Neural cell (in vitro differentiated cells): ENCODE data around the gene TRPM2. TPM values are rescaled to one million over a fixed set of nuclear protein-coding genes. Genes with fewer than 3 reads are reported as not detected.

Source experiments
- H2AFZ ChIP-seq: fragments of 200-600, 300-800 bp; sonication (generic), shearing (Covaris generic); 2 replicates; pipeline ENCODE4 v1.6.0; 2014; ENCODE audit warnings: low read depth, mild to moderate bottlenecking, antibody characterized with exemption, low read length, moderate library complexity
- H3F3A ChIP-seq: fragments of 200-600 bp; shearing (Covaris generic); 2 replicates; pipeline ENCODE4 v1.6.1; 2016; ENCODE audit warnings: mild to moderate bottlenecking, moderate library complexity, mixed read lengths, antibody characterized with exemption, low read length; ENCODE audit not compliant: insufficient read depth, poor library complexity, severe bottlenecking
- H3K27ac ChIP-seq: fragments of 200-600, 300-800 bp; sonication (generic), shearing (Covaris generic); 2 replicates; pipeline ENCODE4 v1.5.1; 2014; ENCODE audit warnings: mild to moderate bottlenecking, low read length, moderate library complexity
- H3K27me3 ChIP-seq: fragments of 300-800, 200-600 bp; sonication (generic), shearing (Covaris generic); 2 replicates; pipeline ENCODE4 v1.6.0; 2014; ENCODE audit warnings: mild to moderate bottlenecking, low read depth, low read length, moderate library complexity; ENCODE audit not compliant: insufficient read depth
- H3K36me3 ChIP-seq: fragments of 300-800, 200-600 bp; sonication (generic), shearing (Covaris generic); 2 replicates; pipeline ENCODE4 v1.5.1; 2014; ENCODE audit warnings: mild to moderate bottlenecking, antibody characterized with exemption, low read length, moderate library complexity; ENCODE audit not compliant: insufficient read depth
- H3K4me2 ChIP-seq: fragments of 300-800, 200-600 bp; sonication (generic), shearing (Covaris generic); 2 replicates; pipeline ENCODE4 v1.6.0; 2014; ENCODE audit warnings: mild to moderate bottlenecking, low read length
- H3K4me3 ChIP-seq: fragments of 300-800, 200-600 bp; sonication (generic), shearing (Covaris generic); 2 replicates; pipeline ENCODE4 v1.5.1; 2014; ENCODE audit warnings: mild to moderate bottlenecking, low read length, moderate library complexity
- H3K79me2 ChIP-seq: fragments of 200-600 bp; shearing (Covaris generic); replicated peaks from 2 replicates; pipeline ENCODE4 v1.6.0; 2014; ENCODE audit warnings: mild to moderate bottlenecking, low read length, moderate library complexity; ENCODE audit not compliant: insufficient read depth
- H3K9ac ChIP-seq: fragments of 300-800, 200-600 bp; sonication (generic), shearing (Covaris generic); 2 replicates; pipeline ENCODE4 v1.6.1; 2016; ENCODE audit warnings: mild to moderate bottlenecking, low read length, mixed read lengths
- H3K9me2 ChIP-seq: fragments of 200-600 bp; shearing (Covaris generic); 2 replicates; pipeline ENCODE4 v1.6.1; 2016; ENCODE audit warnings: mild to moderate bottlenecking, low read length, mixed read lengths; ENCODE audit not compliant: insufficient read depth
- H3K9me3 ChIP-seq: fragments of 200-600, 300-800 bp; sonication (generic), shearing (Covaris generic); 2 replicates; pipeline ENCODE4 v1.6.1; 2016; ENCODE audit warnings: mild to moderate bottlenecking, mixed run types, low read length, moderate library complexity, mixed read lengths
- H4K20me1 ChIP-seq: fragments of 200-600 bp; shearing (Covaris generic); 2 replicates; pipeline ENCODE4 v1.6.1; 2016; ENCODE audit warnings: mild to moderate bottlenecking, mixed run types; ENCODE audit not compliant: insufficient read depth
- CTCF ChIP-seq: fragments of 450-650 bp; IDR thresholded peaks from 2 replicates; pipeline ENCODE4 v1.5.1; 2014; ENCODE audit warnings: antibody characterized with exemption, mild to moderate bottlenecking, moderate library complexity; ENCODE audit not compliant: poor library complexity, severe bottlenecking
- EP300 ChIP-seq: fragments of 450-650 bp; conservative IDR thresholded peaks from 2 replicates; pipeline ENCODE4 v1.6.1; 2014; ENCODE audit warnings: antibody characterized with exemption, mild to moderate bottlenecking, moderate library complexity; ENCODE audit not compliant: poor library complexity, severe bottlenecking
- EZH2 ChIP-seq: fragments of 200-600, 300-800 bp; shearing (Covaris generic), sonication (generic); IDR thresholded peaks from 2 replicates; pipeline ENCODE4 v1.6.1; 2014; ENCODE audit warnings: antibody characterized with exemption, low read length, borderline replicate concordance, mild to moderate bottlenecking; ENCODE audit not compliant: insufficient read depth, poor library complexity, severe bottlenecking
- MXI1 ChIP-seq: fragments of 450-650 bp; conservative IDR thresholded peaks from 2 replicates; pipeline ENCODE4 v1.6.1; 2014; ENCODE audit warnings: antibody characterized with exemption, mild to moderate bottlenecking; ENCODE audit not compliant: poor library complexity, severe bottlenecking
- POLR2AphosphoS5 ChIP-seq: IDR thresholded peaks from 2 replicates; pipeline ENCODE4 v1.6.1; 2012
- RAD21 ChIP-seq: fragments of 450-650 bp; conservative IDR thresholded peaks from 2 replicates; pipeline ENCODE4 v1.6.1; 2014; ENCODE audit warnings: antibody characterized with exemption, mild to moderate bottlenecking, moderate library complexity
- REST ChIP-seq: IDR thresholded peaks from 2 replicates; pipeline ENCODE4 v1.6.1; 2012; ENCODE audit warnings: borderline replicate concordance
- SMC3 ChIP-seq: fragments of 450-650 bp; conservative IDR thresholded peaks from 2 replicates; pipeline ENCODE4 v1.6.1; 2014; ENCODE audit warnings: antibody characterized with exemption, mild to moderate bottlenecking, moderate library complexity; ENCODE audit not compliant: poor library complexity
- TAF1 ChIP-seq: IDR thresholded peaks from 2 replicates; pipeline ENCODE4 v1.6.1; 2012; ENCODE audit warnings: low read depth
- polyA plus RNA-seq: library from polyadenylated mRNA; depleted of rRNA; stranded (reverse); fragments of >200 nt; gene quantifications from 2 replicates; pipeline ENCODE4 v1.2.3, GENCODE V29; 2014

Gene TRPM2
- polyA plus RNA-seq, 1 donor from 2014 or later: 0.14 TPM

GRCh38 chr21:44475266-44475845 is 121.9 kb downstream of the TRPM2 start:
- Histone ChIP-seq H3F3A (no peaks in the 10 kb centered on the region), H3K9ac (no peak overlapping the region), H3K36me3 (no peaks in the 10 kb centered on the region), H3K4me2 (no peak overlapping the region), H3K27me3 (no peaks in the 10 kb centered on the region), H2AFZ (no peak overlapping the region), H4K20me1 (no peaks in the 10 kb centered on the region), H3K4me3 (no peak overlapping the region), H3K9me2 (no peaks in the 10 kb centered on the region), H3K9me3 (no peaks in the 10 kb centered on the region), H3K27ac (no peak overlapping the region), H3K79me2 (no peaks in the 10 kb centered on the region)
- TF ChIP-seq EP300 (no peak), MXI1 (no peak), SMC3 (no peak), REST (no peak), TAF1 (no peak), POLR2AphosphoS5 (no peak), RAD21 (no peak), CTCF (no peak), EZH2 (no peak)

- Histone ChIP-seq H3K4me2 (no peak overlapping the region), H3K79me2 (no peaks in the 10 kb centered on the region), H2AFZ (no peak overlapping the region), H3K4me3 (no peak overlapping the region), H4K20me1 (no peaks in the 10 kb centered on the region), H3K9ac (no peak overlapping the region), H3K9me2 (no peaks in the 10 kb centered on the region), H3K27me3 (no peaks in the 10 kb centered on the region), H3K9me3 (no peaks in the 10 kb centered on the region), H3K36me3 (no peaks in the 10 kb centered on the region), H3F3A (no peaks in the 10 kb centered on the region), H3K27ac (no peak overlapping the region)
- TF ChIP-seq TAF1: no peak
- no peak for TF ChIP-seq MXI1
- no peak for TF ChIP-seq RAD21
- no peak for TF ChIP-seq CTCF
- TF ChIP-seq REST: no peak
- TF ChIP-seq POLR2AphosphoS5: no peak
- no peak for TF ChIP-seq SMC3
- TF ChIP-seq EP300: no peak
- TF ChIP-seq EZH2: no peak
Measured at GRCh38 chr21:44477131-44477530, 123.7 kb downstream of the TRPM2 start.
